OCI-LY1 (cell line): Measurements from ENCODE around the gene KCNA10.

ENCODE experiments used
- EZH2 ChIP-seq: fragments of 200-600 bp; sonication (generic), shearing (Covaris generic); IDR thresholded peaks from 2 replicates; pipeline ENCODE4 v1.8.0; 2017; ENCODE audit warnings: borderline replicate concordance, mixed run types, mild to moderate bottlenecking, antibody characterized with exemption, low read length, moderate library complexity, mixed read lengths
- TF ChIP-seq, protein P1 (sequence below): fragments of 200-600 bp; sonication (generic), shearing (Covaris generic); IDR thresholded peaks from 2 replicates; pipeline ENCODE4 v1.5.1; 2017; ENCODE audit warnings: mild to moderate bottlenecking, antibody characterized with exemption, low read length, moderate library complexity, mixed read lengths

- TF ChIP-seq, protein P1, sequence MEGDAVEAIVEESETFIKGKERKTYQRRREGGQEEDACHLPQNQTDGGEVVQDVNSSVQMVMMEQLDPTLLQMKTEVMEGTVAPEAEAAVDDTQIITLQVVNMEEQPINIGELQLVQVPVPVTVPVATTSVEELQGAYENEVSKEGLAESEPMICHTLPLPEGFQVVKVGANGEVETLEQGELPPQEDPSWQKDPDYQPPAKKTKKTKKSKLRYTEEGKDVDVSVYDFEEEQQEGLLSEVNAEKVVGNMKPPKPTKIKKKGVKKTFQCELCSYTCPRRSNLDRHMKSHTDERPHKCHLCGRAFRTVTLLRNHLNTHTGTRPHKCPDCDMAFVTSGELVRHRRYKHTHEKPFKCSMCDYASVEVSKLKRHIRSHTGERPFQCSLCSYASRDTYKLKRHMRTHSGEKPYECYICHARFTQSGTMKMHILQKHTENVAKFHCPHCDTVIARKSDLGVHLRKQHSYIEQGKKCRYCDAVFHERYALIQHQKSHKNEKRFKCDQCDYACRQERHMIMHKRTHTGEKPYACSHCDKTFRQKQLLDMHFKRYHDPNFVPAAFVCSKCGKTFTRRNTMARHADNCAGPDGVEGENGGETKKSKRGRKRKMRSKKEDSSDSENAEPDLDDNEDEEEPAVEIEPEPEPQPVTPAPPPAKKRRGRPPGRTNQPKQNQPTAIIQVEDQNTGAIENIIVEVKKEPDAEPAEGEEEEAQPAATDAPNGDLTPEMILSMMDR, result no peak
- no peak for TF ChIP-seq EZH2
Observed at GRCh38 chr1:110494522-110495406, 24.2 kb downstream of the KCNA10 start.
